Transverse colon (tissue), 4 donors: ENCODE measurements around the gene PACS2. TPM values are rescaled to one million over a fixed set of nuclear protein-coding genes. Genes with fewer than 3 reads are reported as not detected.

Experiments
- DNase-seq: peaks from one replicate; pipeline ENCODE4 v3.0.0-alpha.2; 2019
- H3K27ac ChIP-seq, 4 donors: fragments of 200-600 bp; sonication (generic); 2 replicates each; pipeline ENCODE4 v1.5.1; 2016 to 2018; ENCODE audit warnings: inconsistent platforms in 4 of 4
- H3K27me3 ChIP-seq: fragments of 200-600 bp; sonication (generic); 2 replicates; pipeline ENCODE4 v1.5.1; 2017; ENCODE audit warnings: inconsistent platforms
- H3K36me3 ChIP-seq, 4 donors: fragments of 200-600 bp; sonication (generic); 2 replicates each; pipeline ENCODE4 v1.5.1; 2017 to 2019; ENCODE audit warnings: inconsistent platforms in 4 of 4
- H3K4me1 ChIP-seq, 4 donors: fragments of 200-600 bp; sonication (generic); 2 replicates each; pipeline ENCODE4 v1.5.1; 2017 to 2020; ENCODE audit warnings: inconsistent platforms in 4 of 4
- H3K4me3 ChIP-seq, 4 donors: fragments of 200-600 bp; sonication (generic); 1 replicate in 1 of 4; 2 replicates in 3 of 4; pipeline versions ENCODE4 v1.5.1 to v1.6.1; 2017 to 2019; ENCODE audit warnings: inconsistent platforms in 4 of 4
- H3K9me3 ChIP-seq, 2 donors: fragments of 200-600 bp; sonication (generic); 2 replicates each; pipeline ENCODE4 v1.5.1; 2017 to 2019; ENCODE audit warnings: inconsistent platforms in 2 of 2
- EP300 ChIP-seq: sonication (generic); formaldehyde crosslinking; IDR thresholded peaks from one replicate; pipeline ENCODE4 v1.6.1; 2017; ENCODE audit warnings: antibody characterized with exemption, low read depth
- POLR2A ChIP-seq: fragments of 450-650 bp; IDR thresholded peaks from one replicate; pipeline ENCODE4 v1.6.1; 2016; ENCODE audit warnings: antibody characterized with exemption, mild to moderate bottlenecking, moderate library complexity
- POLR2AphosphoS5 ChIP-seq, 3 donors: sonication (generic); formaldehyde crosslinking; IDR thresholded peaks; one replicate each; pipeline ENCODE4 v1.6.1; 2016; ENCODE audit warnings: antibody characterized with exemption in 3 of 3
- WGBS, 2 donors: methylation state at CpG; one replicate each; pipeline ENCODE4 v1.1.5; 2018; ENCODE audit warnings: low coverage in 1 of 2; 5-methylcytosine and 5-hydroxymethylcytosine counted together
- in situ Hi-C, 4 donors: fragments of 200-750 bp; cut with MboI; loops; one replicate each; pipeline versions ENCODE4 v1.15.0 to v1.15.1; 2017; ENCODE audit warnings: low sequenced_read_pairs in 3 of 4, low pct_ligation_motif_present in 1 of 4, low pct_unique_long_range_greater_than_20kb in 1 of 4
- intact Hi-C: fragments of 100-400 bp; cut with DNase I; formaldehyde crosslinking; loops from one replicate; pipeline ENCODE4 v1.15.1; 2023; ENCODE audit warnings: low total_unique reads
- total RNA-seq, 4 donors: library from RNA; depleted of rRNA; stranded (reverse); fragments of >200 nt; gene quantifications; one replicate each; pipeline ENCODE4 v1.1.0, GENCODE V29; 2016
- TF ChIP-seq, protein P1 (sequence below), 5 experiments: fragments of 200-600 bp in 3 of 5; fragments of 450-650 bp in 2 of 5; sonication (generic) in 3 of 5; IDR thresholded peaks; 1 replicate in 2 of 5; 2 replicates in 3 of 5; pipeline ENCODE4 v1.5.1; 2016 to 2017; ENCODE audit warnings: antibody characterized with exemption in 5 of 5, inconsistent platforms in 3 of 5, mild to moderate bottlenecking in 2 of 5, moderate library complexity in 1 of 5

Gene PACS2
- total RNA-seq, 4 donors from 2014 or later = 63.0 to 249 (median 135) TPM

DNA sequence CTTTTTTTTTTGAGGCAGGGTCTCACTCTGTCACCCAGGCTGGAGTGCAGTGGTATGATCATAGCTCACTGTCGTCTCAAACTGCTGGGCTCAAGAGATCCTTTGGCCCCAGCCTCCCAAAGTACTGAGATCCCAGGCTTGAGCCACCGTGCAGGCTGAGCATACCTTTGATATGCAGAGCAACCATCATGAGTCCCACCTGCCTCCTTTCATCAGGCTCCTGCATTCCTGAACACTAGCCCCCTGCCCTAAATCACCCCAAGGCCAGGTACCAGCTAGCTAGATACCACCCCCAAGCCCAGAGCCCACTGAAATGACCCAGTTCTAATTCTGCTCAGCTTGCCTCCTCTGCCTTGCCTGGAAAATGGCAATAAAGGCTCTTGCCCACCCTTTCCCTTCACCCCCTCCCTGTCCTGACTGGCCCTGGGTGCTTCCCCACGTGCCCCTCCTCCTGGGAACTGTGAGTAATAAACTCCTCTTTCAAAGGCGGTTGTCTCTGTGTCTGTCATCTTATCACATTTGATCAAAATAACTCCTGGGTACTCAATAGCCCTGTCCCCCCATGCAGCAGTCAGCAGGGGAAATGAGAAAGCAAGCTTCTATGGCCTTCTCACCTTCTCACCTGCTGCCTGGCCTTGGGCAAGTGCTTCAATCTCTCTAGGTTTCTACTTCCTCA, 7.4 kb upstream of the PACS2 start:
- DNase-seq = no peak
- Histone ChIP-seq H3K4me1 (peaks cover 0 to 10% (median 3%) of the 10 kb centered on the region in 4 donors), H3K27ac (no peak overlapping the region), H3K27me3 (no peaks in the 10 kb centered on the region), H3K9me3 (no peaks in the 10 kb centered on the region), H3K4me3 (no peak overlapping the region), H3K36me3 (no peaks in the 10 kb centered on the region)
- TF ChIP-seq POLR2AphosphoS5 (IDR thresholded peaks at IDR 0.05) (no peak), EP300 (no peak), POLR2A (no peak)
- TF ChIP-seq, protein P1, sequence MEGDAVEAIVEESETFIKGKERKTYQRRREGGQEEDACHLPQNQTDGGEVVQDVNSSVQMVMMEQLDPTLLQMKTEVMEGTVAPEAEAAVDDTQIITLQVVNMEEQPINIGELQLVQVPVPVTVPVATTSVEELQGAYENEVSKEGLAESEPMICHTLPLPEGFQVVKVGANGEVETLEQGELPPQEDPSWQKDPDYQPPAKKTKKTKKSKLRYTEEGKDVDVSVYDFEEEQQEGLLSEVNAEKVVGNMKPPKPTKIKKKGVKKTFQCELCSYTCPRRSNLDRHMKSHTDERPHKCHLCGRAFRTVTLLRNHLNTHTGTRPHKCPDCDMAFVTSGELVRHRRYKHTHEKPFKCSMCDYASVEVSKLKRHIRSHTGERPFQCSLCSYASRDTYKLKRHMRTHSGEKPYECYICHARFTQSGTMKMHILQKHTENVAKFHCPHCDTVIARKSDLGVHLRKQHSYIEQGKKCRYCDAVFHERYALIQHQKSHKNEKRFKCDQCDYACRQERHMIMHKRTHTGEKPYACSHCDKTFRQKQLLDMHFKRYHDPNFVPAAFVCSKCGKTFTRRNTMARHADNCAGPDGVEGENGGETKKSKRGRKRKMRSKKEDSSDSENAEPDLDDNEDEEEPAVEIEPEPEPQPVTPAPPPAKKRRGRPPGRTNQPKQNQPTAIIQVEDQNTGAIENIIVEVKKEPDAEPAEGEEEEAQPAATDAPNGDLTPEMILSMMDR (IDR thresholded peaks at IDR 0.05) = no peak
- 85 to 93% methylated on average over 3 to 4 of the region's 4 CpGs for WGBS, 2 donors
- intact Hi-C loops (no loop called here), in situ Hi-C loops (no loop called here)

DNA sequence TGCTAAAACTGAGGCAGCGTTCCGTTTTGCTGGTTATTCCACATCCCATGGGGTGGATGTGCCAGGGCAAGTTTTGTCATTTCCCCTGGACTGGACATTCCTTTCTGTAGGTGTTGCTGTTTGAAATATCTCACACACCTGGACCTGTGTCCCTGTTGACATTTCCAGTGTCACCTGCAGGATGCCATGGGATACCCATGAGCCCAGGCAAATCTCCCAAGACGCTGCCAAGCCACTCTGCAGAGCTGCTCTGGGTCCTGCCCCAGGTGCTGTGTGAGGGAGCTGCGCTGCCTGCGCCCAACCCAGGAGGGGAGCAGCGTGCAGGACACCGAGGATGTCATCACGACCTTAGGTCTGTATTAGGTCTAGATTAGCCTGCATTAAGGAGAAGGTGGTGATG, 5.2 kb upstream of the PACS2 start:
- no peak for DNase-seq
- in situ Hi-C loops = no loop called here
- Histone ChIP-seq H3K36me3 (no peaks in the 10 kb centered on the region), H3K27me3 (no peaks in the 10 kb centered on the region), H3K27ac (no peak overlapping the region), H3K4me1 (peaks cover 4 to 11% (median 7%) of the 10 kb centered on the region in 4 donors), H3K4me3 (no peak overlapping the region), H3K9me3 (no peaks in the 10 kb centered on the region)
- TF ChIP-seq, protein P1 (IDR thresholded peaks at IDR 0.05) = no peak
- intact Hi-C loops = no loop called here
- WGBS, 2 donors = 94 to 100% methylated on average over 1 to 8 of the region's 8 CpGs

GRCh38 chr14:105311838-105312237, 2.7 kb upstream of the PACS2 start:
- no peak overlapping the region for H3K27ac ChIP-seq
- no peak overlapping the region for H3K4me3 ChIP-seq
- no peaks in the 10 kb centered on the region for H3K27me3 ChIP-seq
- DNase-seq = no peak
- in situ Hi-C loops = no loop called here
- H3K36me3 ChIP-seq = no peaks in the 10 kb centered on the region
- WGBS, 2 donors = 86% methylated on average over 12 of the region's 12 CpGs; no CpG with 5 or more reads in 1 of the 2 donors
- H3K9me3 ChIP-seq = no peaks in the 10 kb centered on the region
- peaks cover 16 to 24% (median 22%) of the 10 kb centered on the region in 4 donors for H3K4me1 ChIP-seq
- intact Hi-C loops = no loop called here
- no peak for TF ChIP-seq POLR2AphosphoS5 (IDR thresholded peaks at IDR 0.05)
- no peak for TF ChIP-seq POLR2A
- TF ChIP-seq, protein P1 (IDR thresholded peaks at IDR 0.05) = no peak
- TF ChIP-seq EP300 = no peak

DNA sequence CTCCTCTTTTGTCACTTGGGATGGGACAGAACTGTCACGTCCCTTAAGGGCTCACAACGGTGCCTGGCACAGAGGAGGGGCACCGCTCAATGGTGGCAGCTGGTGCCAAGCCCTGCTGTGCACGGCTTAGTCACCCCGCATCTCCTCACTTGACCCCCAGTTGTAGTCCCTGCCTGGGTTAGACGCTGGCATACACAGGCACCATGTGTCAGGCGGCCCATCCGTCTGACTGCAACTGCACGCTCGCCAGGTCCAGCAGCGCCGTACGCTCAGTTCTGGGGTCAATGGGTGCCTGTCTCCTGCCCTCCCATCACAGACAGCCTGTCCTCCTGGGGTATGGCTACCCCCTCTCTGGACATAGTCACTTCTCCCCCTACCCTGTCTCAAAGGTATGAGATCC, 1.6 kb upstream of the PACS2 start:
- Histone ChIP-seq H3K4me1 (peaks cover 21 to 35% (median 33%) of the 10 kb centered on the region in 4 donors), H3K27me3 (no peaks in the 10 kb centered on the region), H3K9me3 (no peaks in the 10 kb centered on the region), H3K27ac (peak overlapping the region in 3 of 4 donors; percentile 90 to 97 (median 95)), H3K36me3 (no peaks in the 10 kb centered on the region), H3K4me3 (no peak overlapping the region)
- no peak for TF ChIP-seq POLR2A
- no peak for TF ChIP-seq POLR2AphosphoS5 (IDR thresholded peaks at IDR 0.05)
- no peak for TF ChIP-seq EP300
- TF ChIP-seq, protein P1 (IDR thresholded peaks at IDR 0.05) = no peak
- 92% methylated on average over 13 of the region's 13 CpGs; no CpG with 5 or more reads in 1 of the 2 donors for WGBS, 2 donors
- in situ Hi-C loops (no loop called here), intact Hi-C loops (no loop called here)
- DNase-seq = no peak
